Lower lobe of right lung (tissue), 2 donors: ENCODE results near the gene CALML3. TPM values are rescaled to one million over a fixed set of nuclear protein-coding genes. Genes with fewer than 3 reads are reported as not detected.

Experiments used
- ATAC-seq, 2 donors: fragments of 200-7000 bp; cut with Tn5 transposase; one replicate each; pipeline ENCODE4 v1.9.1; 2020 to 2022; ENCODE audit warnings: mild to moderate bottlenecking in 2 of 2, moderate library complexity in 2 of 2
- DNase-seq: peaks from one replicate; pipeline ENCODE4 v3.0.0-alpha.2; 2020
- H3K27ac ChIP-seq: fragments of 200-600 bp; one replicate; pipeline ENCODE4 v1.8.0; 2022
- H3K27me3 ChIP-seq: fragments of 200-600 bp; one replicate; pipeline ENCODE4 v1.8.0; 2022; ENCODE audit warnings: low read depth
- H3K36me3 ChIP-seq: fragments of 200-600 bp; one replicate; pipeline ENCODE4 v1.8.0; 2022; ENCODE audit warnings: mild to moderate bottlenecking
- H3K4me1 ChIP-seq: fragments of 200-600 bp; one replicate; pipeline ENCODE4 v1.8.0; 2022
- H3K4me3 ChIP-seq: fragments of 200-600 bp; one replicate; pipeline ENCODE4 v1.8.0; 2022; ENCODE audit warnings: mild to moderate bottlenecking
- H3K9me3 ChIP-seq: fragments of 200-600 bp; one replicate; pipeline ENCODE4 v1.8.0; 2022
- CTCF ChIP-seq: fragments of 200-600 bp; IDR thresholded peaks from one replicate; pipeline ENCODE4 v1.8.0; 2022; ENCODE audit warnings: antibody characterized with exemption, mild to moderate bottlenecking
- intact Hi-C: fragments of 100-400 bp; cut with DNase I; formaldehyde crosslinking; loops from one replicate; pipeline ENCODE4 v1.11.0; 2022
- total RNA-seq: library from RNA; stranded (reverse); fragmentation: NEBNext Ultra II Directional; extraction: Animal tissue kit (Norgen Biotek cat#: 25700); gene quantifications from one replicate; pipeline ENCODE4 v1.2.1, GENCODE V29; 2021
- donor health status: DM: no; HTN: yes; CAD: no; lungs with severe emphysema.

Gene CALML3
- total RNA-seq, 1 donor from 2014 or later, result not detected

- DNase-seq (no peak), ATAC-seq (no peak)
- Histone ChIP-seq H3K4me3 (no peak overlapping the region), H3K9me3 (no peaks in the 10 kb centered on the region), H3K4me1 (peaks cover 8% of the 10 kb centered on the region), H3K36me3 (no peaks in the 10 kb centered on the region), H3K27ac (no peak overlapping the region), H3K27me3 (no peaks in the 10 kb centered on the region)
- no peak for TF ChIP-seq CTCF
- intact Hi-C loops, result no loop called here
Observed at GRCh38 chr10:5531558-5532306, 7.0 kb downstream of the CALML3 start.

- no peak overlapping the region for H3K27ac ChIP-seq
- peak; percentile 34 for DNase-seq
- TF ChIP-seq CTCF, result no peak
Observed at GRCh38 chr10:5532307-5532605, 7.5 kb downstream of the CALML3 start.

GRCh38 chr10:5532618-5533097, 7.9 kb downstream of the CALML3 start:
- ATAC-seq, result no peak
- Histone ChIP-seq H3K36me3 (no peaks in the 10 kb centered on the region), H3K4me3 (no peak overlapping the region), H3K9me3 (no peaks in the 10 kb centered on the region), H3K4me1 (peaks cover 8% of the 10 kb centered on the region), H3K27ac (no peak overlapping the region), H3K27me3 (no peaks in the 10 kb centered on the region)
- TF ChIP-seq CTCF, result no peak
- DNase-seq, result no peak
- intact Hi-C loops, result no loop called here

More at GRCh38 chr10:5532307-5532605, 7.5 kb downstream of the CALML3 start:
- H3K36me3 ChIP-seq, result no peaks in the 10 kb centered on the region
- no peaks in the 10 kb centered on the region for H3K9me3 ChIP-seq
- peaks cover 8% of the 10 kb centered on the region for H3K4me1 ChIP-seq
- no peaks in the 10 kb centered on the region for H3K27me3 ChIP-seq
- intact Hi-C loops, result no loop called here
- H3K4me3 ChIP-seq, result no peak overlapping the region
- no peak for ATAC-seq

GRCh38 chr10:5533098-5533731, 8.5 kb downstream of the CALML3 start:
- Histone ChIP-seq H3K36me3 (no peaks in the 10 kb centered on the region), H3K9me3 (no peaks in the 10 kb centered on the region), H3K4me3 (no peak overlapping the region), H3K4me1 (peaks cover 8% of the 10 kb centered on the region), H3K27me3 (no peaks in the 10 kb centered on the region), H3K27ac (no peak overlapping the region)
- no peak for TF ChIP-seq CTCF
- intact Hi-C loops, result no loop called here
- ATAC-seq (no peak), DNase-seq (peak; percentile 28)

- intact Hi-C loops, result no loop called here
- H3K27ac ChIP-seq, result no peak overlapping the region
- H3K4me1 ChIP-seq, result peaks cover 8% of the 10 kb centered on the region
- no peak for TF ChIP-seq CTCF
- H3K27me3 ChIP-seq, result no peaks in the 10 kb centered on the region
- no peaks in the 10 kb centered on the region for H3K9me3 ChIP-seq
- no peak overlapping the region for H3K4me3 ChIP-seq
- ATAC-seq, result no peak
- DNase-seq, result peak; percentile 40
- no peaks in the 10 kb centered on the region for H3K36me3 ChIP-seq
Observed at GRCh38 chr10:5534051-5534821, 9.5 kb downstream of the CALML3 start.
